Endothelial cell (in vitro differentiated cells): ENCODE measurements around the gene DCN. TPM values are rescaled to one million over a fixed set of nuclear protein-coding genes. Genes with fewer than 3 reads are reported as not detected.

Source experiments
- DNase-seq: peaks from one replicate; pipeline ENCODE4 v3.0.0; 2021; ENCODE audit warnings: low spot score
- H3K27ac Mint-ChIP-seq: one replicate; pipeline ENCODE4 v1.8.0; 2021; ENCODE audit warnings: mixed read lengths, inconsistent platforms; ENCODE audit not compliant: unreplicated experiment
- H3K27me3 Mint-ChIP-seq: one replicate; pipeline ENCODE4 v1.8.0; 2021; ENCODE audit warnings: mild to moderate bottlenecking, moderate library complexity, mixed read lengths, inconsistent platforms; ENCODE audit not compliant: unreplicated experiment
- H3K36me3 Mint-ChIP-seq: one replicate; pipeline ENCODE4 v1.8.0; 2021; ENCODE audit warnings: mild to moderate bottlenecking, low read depth, mixed read lengths, inconsistent platforms; ENCODE audit not compliant: unreplicated experiment
- H3K4me1 Mint-ChIP-seq: one replicate; pipeline ENCODE4 v1.8.0; 2021; ENCODE audit warnings: mild to moderate bottlenecking, mixed read lengths, inconsistent platforms; ENCODE audit not compliant: unreplicated experiment
- H3K4me3 Mint-ChIP-seq: one replicate; pipeline ENCODE4 v1.8.0; 2021; ENCODE audit warnings: mild to moderate bottlenecking, mixed read lengths, inconsistent platforms; ENCODE audit not compliant: unreplicated experiment
- H3K9me3 Mint-ChIP-seq: one replicate; pipeline ENCODE4 v1.8.0; 2021; ENCODE audit warnings: mixed read lengths, inconsistent platforms; ENCODE audit not compliant: unreplicated experiment
- total RNA-seq: library from RNA; stranded (reverse); fragmentation: NEBNext Ultra II Directional; extraction: Animal tissue kit (Norgen Biotek cat#: 25700); gene quantifications from one replicate; pipeline ENCODE4 v1.2.1, GENCODE V29; 2021; ENCODE audit not compliant: unreplicated experiment
- TF ChIP-seq, protein P1 (sequence below): fragments of 200-600 bp; sonication (generic); IDR thresholded peaks from one replicate; pipeline ENCODE4 v1.5.0; 2021; ENCODE audit warnings: antibody characterized with exemption; ENCODE audit not compliant: unreplicated experiment

Gene DCN
- total RNA-seq, 1 donor from 2014 or later: not detected

DNA sequence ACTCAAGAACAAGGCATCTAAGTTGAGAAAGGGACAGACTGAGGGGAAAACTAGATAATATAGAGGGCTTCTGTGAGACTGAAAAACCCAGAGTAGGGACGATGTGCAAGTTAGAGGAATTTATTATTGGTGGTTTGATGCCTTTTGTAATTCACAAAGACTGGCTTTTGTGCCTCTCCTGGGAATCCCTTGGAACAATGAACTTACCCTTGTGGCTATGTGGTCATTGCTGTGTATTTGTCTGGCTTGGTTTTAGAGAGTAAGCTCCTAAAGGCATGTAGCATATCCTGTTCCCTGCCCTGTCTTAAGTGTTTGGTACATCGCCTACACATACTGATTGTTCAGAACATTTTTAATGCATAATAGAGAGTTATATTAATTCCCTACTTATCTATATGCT is 26.6 kb downstream of the DCN start:
- Mint-ChIP-seq H3K27me3 (no peaks in the 10 kb centered on the region), H3K4me1 (no peaks in the 10 kb centered on the region), H3K36me3 (no peaks in the 10 kb centered on the region), H3K4me3 (no peak overlapping the region), H3K9me3 (no peaks in the 10 kb centered on the region), H3K27ac (no peak overlapping the region)
- no peak for DNase-seq
- TF ChIP-seq, protein P1, sequence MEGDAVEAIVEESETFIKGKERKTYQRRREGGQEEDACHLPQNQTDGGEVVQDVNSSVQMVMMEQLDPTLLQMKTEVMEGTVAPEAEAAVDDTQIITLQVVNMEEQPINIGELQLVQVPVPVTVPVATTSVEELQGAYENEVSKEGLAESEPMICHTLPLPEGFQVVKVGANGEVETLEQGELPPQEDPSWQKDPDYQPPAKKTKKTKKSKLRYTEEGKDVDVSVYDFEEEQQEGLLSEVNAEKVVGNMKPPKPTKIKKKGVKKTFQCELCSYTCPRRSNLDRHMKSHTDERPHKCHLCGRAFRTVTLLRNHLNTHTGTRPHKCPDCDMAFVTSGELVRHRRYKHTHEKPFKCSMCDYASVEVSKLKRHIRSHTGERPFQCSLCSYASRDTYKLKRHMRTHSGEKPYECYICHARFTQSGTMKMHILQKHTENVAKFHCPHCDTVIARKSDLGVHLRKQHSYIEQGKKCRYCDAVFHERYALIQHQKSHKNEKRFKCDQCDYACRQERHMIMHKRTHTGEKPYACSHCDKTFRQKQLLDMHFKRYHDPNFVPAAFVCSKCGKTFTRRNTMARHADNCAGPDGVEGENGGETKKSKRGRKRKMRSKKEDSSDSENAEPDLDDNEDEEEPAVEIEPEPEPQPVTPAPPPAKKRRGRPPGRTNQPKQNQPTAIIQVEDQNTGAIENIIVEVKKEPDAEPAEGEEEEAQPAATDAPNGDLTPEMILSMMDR: no peak

DNA sequence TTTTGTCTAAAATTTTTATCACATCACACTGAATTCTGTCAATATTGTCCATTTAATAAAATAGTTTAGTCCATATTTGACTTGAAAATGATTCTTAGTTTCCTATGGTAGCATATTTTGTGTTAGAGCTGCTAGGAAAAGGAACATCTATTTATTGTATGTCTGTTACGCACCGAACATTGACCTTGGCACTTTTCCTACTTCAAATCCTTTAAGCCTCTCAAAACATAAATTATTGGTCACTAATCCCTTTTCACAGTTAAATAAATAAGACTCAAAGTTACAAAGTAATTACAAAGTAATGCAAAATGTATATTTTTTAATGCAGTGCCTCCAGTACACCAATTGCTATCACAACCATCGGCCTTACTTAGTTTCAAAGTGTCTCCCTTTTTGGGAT is 28.5 kb downstream of the DCN start:
- H3K27ac Mint-ChIP-seq: no peak overlapping the region
- no peaks in the 10 kb centered on the region for H3K9me3 Mint-ChIP-seq
- H3K4me1 Mint-ChIP-seq: no peaks in the 10 kb centered on the region
- no peak for DNase-seq
- no peaks in the 10 kb centered on the region for H3K36me3 Mint-ChIP-seq
- H3K27me3 Mint-ChIP-seq: no peaks in the 10 kb centered on the region
- no peak overlapping the region for H3K4me3 Mint-ChIP-seq
- TF ChIP-seq, protein P1: no peak

DNA sequence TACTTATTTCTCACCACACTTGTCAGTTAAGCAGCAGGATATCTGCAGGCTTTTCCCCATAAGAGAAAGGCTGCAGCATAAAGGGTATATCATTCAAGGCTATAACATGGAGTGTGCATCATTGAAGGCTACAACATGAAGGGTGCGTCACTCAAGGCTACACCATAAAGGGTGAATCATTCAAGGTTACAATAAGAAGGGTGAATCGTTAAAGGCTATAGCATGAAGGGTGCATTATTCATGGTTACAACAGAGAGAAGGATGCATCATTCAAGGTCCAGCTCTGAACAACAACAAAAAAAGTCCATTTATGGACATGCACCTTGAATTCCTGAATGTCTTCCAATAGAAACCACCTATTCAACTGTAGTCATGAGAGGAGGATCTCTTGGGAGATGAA is 38.6 kb downstream of the DCN start:
- DNase-seq: no peak
- peaks cover 7% of the 10 kb centered on the region for H3K4me1 Mint-ChIP-seq
- H3K27ac Mint-ChIP-seq: no peak overlapping the region
- H3K9me3 Mint-ChIP-seq: no peaks in the 10 kb centered on the region
- H3K27me3 Mint-ChIP-seq: no peaks in the 10 kb centered on the region
- H3K36me3 Mint-ChIP-seq: no peaks in the 10 kb centered on the region
- TF ChIP-seq, protein P1: no peak
- H3K4me3 Mint-ChIP-seq: no peak overlapping the region

DNA sequence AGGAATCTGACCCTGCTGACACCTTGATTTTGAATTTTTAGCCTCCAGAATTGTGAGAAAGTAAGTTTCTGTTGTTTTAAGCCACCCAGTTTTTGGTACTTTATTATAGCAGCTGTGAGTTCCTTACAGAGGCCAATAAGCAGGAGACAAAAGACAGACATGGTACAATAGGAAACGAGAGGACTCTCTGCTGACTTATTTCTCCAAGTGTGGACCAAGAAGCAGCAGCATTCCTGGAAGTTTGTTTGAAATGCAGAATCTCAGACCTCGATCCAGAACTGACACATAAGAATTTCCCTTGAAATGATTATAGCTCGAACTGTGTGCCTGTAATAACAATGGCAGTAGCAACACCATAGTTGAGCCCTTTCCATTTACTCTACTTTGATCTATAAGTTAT is 39.4 kb downstream of the DCN start:
- Mint-ChIP-seq H3K9me3 (no peaks in the 10 kb centered on the region), H3K27me3 (no peaks in the 10 kb centered on the region), H3K4me1 (peaks cover 14% of the 10 kb centered on the region), H3K4me3 (no peak overlapping the region), H3K36me3 (no peaks in the 10 kb centered on the region), H3K27ac (no peak overlapping the region)
- no peak for DNase-seq
- TF ChIP-seq, protein P1: no peak

DNA sequence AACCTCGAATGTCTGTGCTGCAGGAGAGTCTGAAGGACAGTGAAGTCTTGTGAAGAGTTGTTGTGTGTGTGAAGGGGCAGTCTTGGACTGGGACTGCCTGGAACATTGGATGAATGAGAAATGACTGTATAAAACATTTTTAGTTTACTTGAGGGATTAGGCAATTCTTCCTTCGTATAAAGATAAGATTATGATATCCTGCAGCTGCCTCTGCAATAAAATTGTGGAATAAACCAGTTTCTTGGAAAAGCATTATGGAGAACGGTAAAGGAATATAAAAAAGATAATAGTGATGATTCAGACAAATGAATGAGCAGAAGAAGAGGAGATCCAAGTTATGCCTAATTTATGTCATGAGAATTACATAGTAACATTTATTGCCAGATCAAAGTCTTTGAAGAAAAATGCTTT is 40.4 kb downstream of the DCN start:
- no peak overlapping the region for H3K27ac Mint-ChIP-seq
- H3K9me3 Mint-ChIP-seq: no peaks in the 10 kb centered on the region

More for the DNA sequence above, 40.4 kb downstream of the DCN start:
- peaks cover 14% of the 10 kb centered on the region for H3K4me1 Mint-ChIP-seq
- no peaks in the 10 kb centered on the region for H3K36me3 Mint-ChIP-seq
- TF ChIP-seq, protein P1: no peak
- H3K4me3 Mint-ChIP-seq: no peak overlapping the region
- no peaks in the 10 kb centered on the region for H3K27me3 Mint-ChIP-seq
- no peak for DNase-seq
